ENCODE measurements around the gene DHX40. TPM values are rescaled to one million over a fixed set of nuclear protein-coding genes. Genes with fewer than 3 reads are reported as not detected.

The DHX40 gene, protein sequence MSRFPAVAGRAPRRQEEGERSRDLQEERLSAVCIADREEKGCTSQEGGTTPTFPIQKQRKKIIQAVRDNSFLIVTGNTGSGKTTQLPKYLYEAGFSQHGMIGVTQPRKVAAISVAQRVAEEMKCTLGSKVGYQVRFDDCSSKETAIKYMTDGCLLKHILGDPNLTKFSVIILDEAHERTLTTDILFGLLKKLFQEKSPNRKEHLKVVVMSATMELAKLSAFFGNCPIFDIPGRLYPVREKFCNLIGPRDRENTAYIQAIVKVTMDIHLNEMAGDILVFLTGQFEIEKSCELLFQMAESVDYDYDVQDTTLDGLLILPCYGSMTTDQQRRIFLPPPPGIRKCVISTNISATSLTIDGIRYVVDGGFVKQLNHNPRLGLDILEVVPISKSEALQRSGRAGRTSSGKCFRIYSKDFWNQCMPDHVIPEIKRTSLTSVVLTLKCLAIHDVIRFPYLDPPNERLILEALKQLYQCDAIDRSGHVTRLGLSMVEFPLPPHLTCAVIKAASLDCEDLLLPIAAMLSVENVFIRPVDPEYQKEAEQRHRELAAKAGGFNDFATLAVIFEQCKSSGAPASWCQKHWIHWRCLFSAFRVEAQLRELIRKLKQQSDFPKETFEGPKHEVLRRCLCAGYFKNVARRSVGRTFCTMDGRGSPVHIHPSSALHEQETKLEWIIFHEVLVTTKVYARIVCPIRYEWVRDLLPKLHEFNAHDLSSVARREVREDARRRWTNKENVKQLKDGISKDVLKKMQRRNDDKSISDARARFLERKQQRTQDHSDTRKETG
- 10 to 100 TPM; 32.4 to 48.0 (median 44.3) TPM for total RNA-seq

GRCh38 chr17:59565171-59565958 is at the start of gene DHX40:
DHX40 (plus strand) TSS chr17:59565610; CDS start chr17:59565672, 62 bp downstream.
- DNase-seq (ENCODE audit: extremely low spot score), result peak; percentile 98
- intact Hi-C loops (cut with DNase I), result loop anchor here (10.0 kb wide), 1 partner anchor 121 kb away; no protein-coding TSS in a partner anchor
- H3K36me3 ChIP-seq, result peaks cover 0 to 6% (median 1%) of the 10 kb centered on the region in 4 donors
- peak within 1 kb of the TSS; percentile 84 to 92 (median 90) for H3K27ac ChIP-seq (replicated peaks in 1 of 4)
- no peaks in the 10 kb centered on the region for H3K27me3 ChIP-seq
- no peaks in the 10 kb centered on the region for H3K9me3 ChIP-seq
- TF ChIP-seq EP300 (IDR thresholded peaks at IDR 0.05) (no peak), POLR2AphosphoS5 (IDR thresholded peaks at IDR 0.05) (peak; percentile 90 to 93), POLR2A (IDR thresholded peaks at IDR 0.05; ENCODE audit: low read depth) (no peak), CTCF (IDR thresholded peaks at IDR 0.05) (no peak)
- 21% methylated on average over 21 of the region's 62 CpGs for WGBS
- H3K4me1 ChIP-seq, result peaks cover 12 to 18% (median 14%) of the 10 kb centered on the region in 4 donors
- peak within 1 kb of the TSS; percentile 77 to 99 (median 94) for H3K4me3 ChIP-seq

GRCh38 chr17:59516451-59516850 is 49.0 kb upstream of the DHX40 start:
- H3K27me3 ChIP-seq, result no peaks in the 10 kb centered on the region
- no peak overlapping the region for H3K4me3 ChIP-seq
- no peaks in the 10 kb centered on the region for H3K36me3 ChIP-seq
- H3K27ac ChIP-seq (replicated peaks in 1 of 4), result no peak overlapping the region
- TF ChIP-seq EP300 (IDR thresholded peaks at IDR 0.05) (no peak), CTCF (IDR thresholded peaks at IDR 0.05) (no peak), POLR2A (IDR thresholded peaks at IDR 0.05; ENCODE audit: low read depth) (no peak), POLR2AphosphoS5 (IDR thresholded peaks at IDR 0.05) (no peak)
- intact Hi-C loops (cut with DNase I), result no loop called here
- H3K9me3 ChIP-seq, result no peaks in the 10 kb centered on the region
- DNase-seq (ENCODE audit: extremely low spot score), result no peak
- WGBS, result 80% methylated on average over 2 of the region's 2 CpGs
- H3K4me1 ChIP-seq, result peaks cover 8 to 18% (median 15%) of the 10 kb centered on the region in 4 donors

- intact Hi-C loops (cut with DNase I), result no loop called here
- Histone ChIP-seq H3K4me3 (no peak overlapping the region), H3K36me3 (no peaks in the 10 kb centered on the region), H3K9me3 (no peaks in the 10 kb centered on the region), H3K4me1 (peaks cover 5 to 16% (median 14%) of the 10 kb centered on the region in 4 donors), H3K27me3 (no peaks in the 10 kb centered on the region), H3K27ac (replicated peaks in 1 of 4) (no peak overlapping the region)
- no peak for TF ChIP-seq CTCF (IDR thresholded peaks at IDR 0.05)
- WGBS, result 89% methylated on average over 2 of the region's 2 CpGs
- no peak for DNase-seq (ENCODE audit: extremely low spot score)
Measured at GRCh38 chr17:59519132-59519531, 46.3 kb upstream of the DHX40 start.

- no peaks in the 10 kb centered on the region for H3K27me3 ChIP-seq
- no peaks in the 10 kb centered on the region for H3K36me3 ChIP-seq
- no peak overlapping the region for H3K27ac ChIP-seq (replicated peaks in 1 of 4)
- no peak for TF ChIP-seq CTCF (IDR thresholded peaks at IDR 0.05)
- TF ChIP-seq POLR2A (IDR thresholded peaks at IDR 0.05; ENCODE audit: low read depth), result no peak
- no peak for TF ChIP-seq POLR2AphosphoS5 (IDR thresholded peaks at IDR 0.05)
- TF ChIP-seq EP300 (IDR thresholded peaks at IDR 0.05), result no peak
- intact Hi-C loops (cut with DNase I), result loop anchor here (5.0 kb wide), 2 partner anchors 42 to 208 kb away; no protein-coding TSS in a partner anchor
- no peaks in the 10 kb centered on the region for H3K9me3 ChIP-seq
- 77% methylated on average over 5 of the region's 5 CpGs for WGBS
- peaks cover 0 to 10% (median 9%) of the 10 kb centered on the region in 4 donors for H3K4me1 ChIP-seq
- H3K4me3 ChIP-seq, result no peak overlapping the region
- no peak for DNase-seq (ENCODE audit: extremely low spot score)
Measured at GRCh38 chr17:59520251-59520650, 45.2 kb upstream of the DHX40 start.
